Measurements from ENCODE around the gene ATP6V0A1. TPM values are rescaled to one million over a fixed set of nuclear protein-coding genes. Genes with fewer than 3 reads are reported as not detected.

ATP6V0A1 gene
- total and polyA plus RNA-seq, 2 donors (not counting 3 experiments of a cell fraction or from before 2014, with no cell fraction given) = 37.3 to 49.2 TPM

- dilution Hi-C loops (cut with MboI; ENCODE audit: extremely low pct_ligation_motif_present, low sequenced_read_pairs) (loop anchor here (25.0 kb wide), 1 partner anchor 165 kb away; no protein-coding TSS in a partner anchor), intact Hi-C loops (cut with micrococcal nuclease) (no loop called here)
- H3K79me2 ChIP-seq (ENCODE audit: control insufficient read depth, insufficient read depth, low read length) = no peaks in the 10 kb centered on the region
- no peaks in the 10 kb centered on the region for H3K9me1 ChIP-seq (replicated peaks; ENCODE audit: control insufficient read depth, extremely low read depth, insufficient read depth, low read length)
- POLR2A ChIA-PET = no interaction called here
- H3K9me3 ChIP-seq (replicated peaks; ENCODE audit: control insufficient read depth, insufficient read depth, low read length) = no peaks in the 10 kb centered on the region
- no peak for FAIRE-seq
- CTCF ChIA-PET = no interaction called here
- peaks cover 0 to 13% of the 10 kb centered on the region in 2 experiments for H3K36me3 ChIP-seq (ENCODE audit: control insufficient read depth in 2 of 2, extremely low read depth in 1 of 2, insufficient read depth in 2 of 2, low read length in 2 of 2)
- TF ChIP-seq EZH2 (IDR thresholded peaks at IDR 0.05; ENCODE audit: borderline replicate concordance, low read depth, low read length, severe bottlenecking) (no peak), MYC (IDR thresholded peaks at IDR 0.05; ENCODE audit: low read depth, low read length) (no peak), MAX (IDR thresholded peaks at IDR 0.05; ENCODE audit: insufficient read depth, insufficient read length) (no peak), POLR2A (IDR thresholded peaks at IDR 0.05; ENCODE audit: low read depth, low read length) (no peak), CTCF (IDR thresholded peaks at IDR 0.05; ENCODE audit: extremely low read depth in 1 of 2, insufficient read depth in 1 of 2, low read depth in 1 of 2, low read length in 2 of 2) (no peak), FOS (IDR thresholded peaks at IDR 0.05; ENCODE audit: borderline replicate concordance, insufficient read depth, low read length) (no peak), JUN (IDR thresholded peaks at IDR 0.05; ENCODE audit: borderline replicate concordance, insufficient read depth, insufficient read length, low read depth) (no peak), GATA2 (IDR thresholded peaks at IDR 0.05; ENCODE audit: insufficient read depth, insufficient read length, low read depth, low read length) (no peak)
- H4K20me1 ChIP-seq (replicated peaks; ENCODE audit: control insufficient read depth, extremely low read depth, insufficient read depth, low read length) = no peaks in the 10 kb centered on the region
- no peak for DNase-seq (ENCODE audit: low read depth, low spot score)
- H3K4me1 ChIP-seq (ENCODE audit: control insufficient read depth, extremely low read depth, insufficient read depth, low read length) = no peaks in the 10 kb centered on the region
- H3K27me3 ChIP-seq (ENCODE audit: control insufficient read depth in 2 of 2, insufficient read depth in 2 of 2, low read length in 2 of 2) = no peaks in the 10 kb centered on the region
- no TSS peak for BruUV-seq (replicated peaks)
- no peak overlapping the region for H2AFZ ChIP-seq (ENCODE audit: low read depth, low read length)
- H3K4me2 ChIP-seq (ENCODE audit: insufficient read depth, low read length) = no peak overlapping the region
- no peak overlapping the region for H3K9ac ChIP-seq (replicated peaks; ENCODE audit: extremely low read depth, insufficient read depth, low read length)
- no peak overlapping the region for H3K27ac ChIP-seq (ENCODE audit: insufficient read depth, low read depth, low read length)
- H3K4me3 ChIP-seq (replicated peaks in 1 of 3; ENCODE audit: insufficient read depth in 1 of 3, low read depth in 1 of 3, low read length in 3 of 3) = no peak overlapping the region
These were observed 43.4 kb downstream of the ATP6V0A1 start for GRCh38 chr17:42502091-42502490.

Data from endothelial cell of umbilical vein (primary cell).